HEK293T (cell line): ENCODE measurements around the gene FGFR4.

Experiments used
- CTCF ChIA-PET: fragments of 350-600 bp; formaldehyde crosslinking; extraction: SDS; loops from one replicate; lab custom pipeline; 2021; ENCODE audit warnings: antibody characterized with exemption, inconsistent platforms; lab: Yijun Ruan, JAX
- POLR2A ChIA-PET: fragments of 350-600 bp; formaldehyde crosslinking; extraction: SDS; loops from one replicate; lab custom pipeline; 2020; ENCODE audit warnings: antibody characterized with exemption, inconsistent platforms; lab: Yijun Ruan, JAX
- DNase-seq: peaks from one replicate; pipeline ENCODE4 v3.0.0; 2012; ENCODE audit warnings: mixed read lengths; ENCODE audit errors: extremely low spot score
- ARNT ChIP-seq: fragments of 450-650 bp; IDR thresholded peaks from 2 replicates; pipeline ENCODE4 v1.6.1; 2017; ENCODE audit warnings: mild to moderate bottlenecking
- BHLHE40 ChIP-seq: fragments of 450-650 bp; IDR thresholded peaks from 2 replicates; pipeline ENCODE4 v1.6.1; 2016; ENCODE audit warnings: mild to moderate bottlenecking, moderate library complexity, borderline replicate concordance
- CTBP1 ChIP-seq: fragments of 450-650 bp; IDR thresholded peaks from 2 replicates; pipeline ENCODE4 v1.6.1; 2016; ENCODE audit warnings: borderline replicate concordance
- ELF4 ChIP-seq: fragments of 450-650 bp; IDR thresholded peaks from 2 replicates; pipeline ENCODE4 v1.6.1; 2017; ENCODE audit warnings: antibody characterized with exemption
- FOXA1 ChIP-seq: fragments of 450-650 bp; IDR thresholded peaks from 2 replicates; pipeline ENCODE4 v1.6.1; 2016; ENCODE audit warnings: mild to moderate bottlenecking
- FOXK2 ChIP-seq: fragments of 450-650 bp; IDR thresholded peaks from 2 replicates; pipeline ENCODE4 v1.6.1; 2016; ENCODE audit warnings: mild to moderate bottlenecking
- FOXM1 ChIP-seq: fragments of 450-650 bp; IDR thresholded peaks from 2 replicates; pipeline ENCODE4 v1.6.1; 2017; ENCODE audit warnings: mild to moderate bottlenecking, borderline replicate concordance
- HDGF ChIP-seq: fragments of 450-650 bp; IDR thresholded peaks from 2 replicates; pipeline ENCODE4 v1.6.1; 2017; ENCODE audit warnings: antibody characterized with exemption, borderline replicate concordance
- L3MBTL2 ChIP-seq: fragments of 450-650 bp; conservative IDR thresholded peaks from 2 replicates; pipeline ENCODE4 v1.6.1; 2016; ENCODE audit warnings: mild to moderate bottlenecking
- LEF1 ChIP-seq: fragments of 450-650 bp; IDR thresholded peaks from 2 replicates; pipeline ENCODE4 v1.6.1; 2017; ENCODE audit warnings: mild to moderate bottlenecking, borderline replicate concordance
- NFRKB ChIP-seq: fragments of 450-650 bp; IDR thresholded peaks from 2 replicates; pipeline ENCODE4 v1.6.1; 2016; ENCODE audit warnings: mild to moderate bottlenecking, moderate library complexity
- SP1 ChIP-seq: fragments of 450-650 bp; IDR thresholded peaks from 2 replicates; pipeline ENCODE4 v1.6.1; 2017
- SUZ12 ChIP-seq: fragments of 450-650 bp; IDR thresholded peaks from 2 replicates; pipeline ENCODE4 v1.6.1; 2016; ENCODE audit warnings: mild to moderate bottlenecking
- TARDBP ChIP-seq: fragments of 450-650 bp; IDR thresholded peaks from 2 replicates; pipeline ENCODE4 v1.6.1; 2016
- ZNF384 ChIP-seq: fragments of 450-650 bp; IDR thresholded peaks from 2 replicates; pipeline ENCODE4 v1.6.1; 2016
- TF ChIP-seq, protein P1 (sequence below): fragments of 450-650 bp; IDR thresholded peaks from 2 replicates; pipeline ENCODE4 v1.6.1; 2016

Gene FGFR4

DNA sequence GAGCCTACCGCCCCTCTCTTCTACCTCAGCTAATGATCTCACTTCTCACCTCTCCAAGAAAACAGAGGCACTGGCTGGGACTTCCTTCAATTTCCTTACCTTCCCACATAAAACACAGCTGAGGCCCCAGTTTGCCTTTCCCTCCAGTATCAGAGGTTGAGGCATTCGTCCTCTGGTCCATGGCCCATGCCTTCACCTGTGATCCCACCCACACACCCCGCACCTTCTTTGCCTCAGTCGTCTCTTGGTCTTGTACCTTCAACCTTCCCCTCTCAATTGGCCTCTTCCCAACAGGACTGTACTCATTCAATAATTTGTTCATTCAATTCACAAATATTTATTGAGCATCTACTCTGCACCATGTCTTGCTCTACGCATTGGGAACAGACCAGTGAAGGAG lies 35.9 kb downstream of the FGFR4 start:
- POLR2A ChIA-PET, result no interaction called here
- CTCF ChIA-PET, result interaction anchor here (0.6 kb wide), 1 partner anchor 15 kb away, joined by 3 read pairs; no protein-coding TSS in a partner anchor
- DNase-seq, result no peak
- TF ChIP-seq ZNF384, result no peak
- TF ChIP-seq, protein P1, sequence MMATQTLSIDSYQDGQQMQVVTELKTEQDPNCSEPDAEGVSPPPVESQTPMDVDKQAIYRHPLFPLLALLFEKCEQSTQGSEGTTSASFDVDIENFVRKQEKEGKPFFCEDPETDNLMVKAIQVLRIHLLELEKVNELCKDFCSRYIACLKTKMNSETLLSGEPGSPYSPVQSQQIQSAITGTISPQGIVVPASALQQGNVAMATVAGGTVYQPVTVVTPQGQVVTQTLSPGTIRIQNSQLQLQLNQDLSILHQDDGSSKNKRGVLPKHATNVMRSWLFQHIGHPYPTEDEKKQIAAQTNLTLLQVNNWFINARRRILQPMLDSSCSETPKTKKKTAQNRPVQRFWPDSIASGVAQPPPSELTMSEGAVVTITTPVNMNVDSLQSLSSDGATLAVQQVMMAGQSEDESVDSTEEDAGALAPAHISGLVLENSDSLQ, result no peak

GRCh38 chr5:177123789-177124485 lies 37.2 kb downstream of the FGFR4 start:
- POLR2A ChIA-PET, result interaction anchor here (1.2 kb wide), 1 partner anchor 12 kb away, joined by 5 read pairs; no protein-coding TSS in a partner anchor
- TF ChIP-seq ZNF384, result no peak
- TF ChIP-seq FOXK2, result no peak
- TF ChIP-seq ARNT, result no peak
- TF ChIP-seq LEF1, result no peak
- CTCF ChIA-PET, result no interaction called here
- no peak for DNase-seq

DNA sequence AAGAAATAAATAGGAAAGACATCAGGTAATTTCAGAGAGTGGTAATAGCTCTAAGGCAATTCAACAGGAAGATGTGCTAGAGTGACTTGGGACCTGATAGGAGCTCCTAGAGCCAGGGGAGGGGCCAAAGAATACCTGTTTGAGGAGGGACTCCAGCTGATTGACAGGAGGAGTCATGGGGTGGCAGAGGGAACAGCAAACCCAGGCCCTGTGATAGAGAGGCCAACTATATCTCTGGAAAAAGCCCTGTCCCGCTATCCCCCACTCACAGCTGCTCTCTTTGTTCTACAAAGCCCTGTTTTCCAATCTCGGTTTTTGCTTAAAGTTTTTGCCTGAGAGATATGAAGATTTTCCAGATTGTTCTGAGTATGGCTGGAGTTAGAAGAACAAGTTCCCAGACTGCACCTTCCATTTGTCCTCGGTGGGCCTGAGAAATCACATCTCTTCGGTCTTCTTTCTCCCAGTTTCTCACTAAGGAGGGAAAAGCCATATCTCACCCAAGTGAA lies 37.8 kb downstream of the FGFR4 start:
- TF ChIP-seq, protein P1, result peak; percentile 57
- no peak for TF ChIP-seq FOXA1
- ChIA-PET CTCF (no interaction called here), POLR2A (interaction anchor here (1.2 kb wide), 1 partner anchor 12 kb away, joined by 5 read pairs; no protein-coding TSS in a partner anchor)
- DNase-seq, result no peak

DNA sequence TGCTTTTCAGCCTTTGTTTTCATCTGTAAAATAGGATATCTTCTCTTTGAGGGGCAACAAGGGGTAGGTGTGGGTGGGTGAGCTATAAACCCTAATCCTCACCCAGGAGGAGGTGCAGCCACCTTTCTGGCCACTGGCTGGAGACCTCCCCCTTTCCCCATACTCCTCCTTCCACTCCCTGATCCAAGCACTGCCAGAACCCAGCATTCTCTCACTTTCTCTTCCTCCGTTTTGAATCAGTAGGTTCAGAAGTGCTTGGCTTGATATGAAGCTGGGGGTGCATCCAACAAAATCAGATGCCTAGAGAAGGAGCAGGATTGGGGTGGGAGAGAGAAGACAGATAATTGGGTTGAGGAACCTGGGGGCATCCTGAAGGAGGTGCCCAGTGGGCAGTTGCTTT lies 40.1 kb downstream of the FGFR4 start:
- CTCF ChIA-PET, result interaction anchor here (1.3 to 1.8 kb wide), 2 partner anchors 9 to 15 kb away, joined by 3 to 12 read pairs; no protein-coding TSS in a partner anchor
- DNase-seq, result no peak
- TF ChIP-seq LEF1 (no peak), L3MBTL2 (no peak), FOXM1 (no peak), BHLHE40 (no peak), TARDBP (no peak), SUZ12 (no peak), SP1 (no peak), HDGF (no peak), FOXK2 (no peak)
- POLR2A ChIA-PET, result no interaction called here

DNA sequence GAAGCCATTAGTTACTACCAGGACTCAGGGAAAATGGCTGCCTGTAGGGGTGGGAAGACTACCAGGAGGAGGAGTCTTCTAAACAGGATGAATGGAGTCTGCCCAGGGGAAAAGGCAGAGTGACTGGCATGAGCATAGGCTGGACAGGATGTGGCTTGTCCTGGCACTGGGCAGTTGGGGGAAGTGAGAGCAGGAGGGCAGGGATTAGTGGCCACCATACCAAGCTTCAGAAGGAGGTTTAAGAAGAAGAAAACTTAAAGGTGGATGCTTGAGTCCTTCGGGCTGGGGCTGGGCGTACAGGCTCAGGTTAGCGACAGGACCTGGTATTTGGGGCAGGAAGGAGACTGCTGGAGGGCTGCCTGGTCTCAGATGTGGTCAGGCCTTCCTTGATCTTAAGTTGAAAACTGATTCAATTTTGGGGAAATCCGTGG lies 41.9 kb downstream of the FGFR4 start:
- ChIA-PET POLR2A (no interaction called here), CTCF (interaction anchor here (0.6 to 1.1 kb wide), 5 partner anchors 15 to 468 kb away, joined by 3 to 7 read pairs (median 3); no protein-coding TSS in a partner anchor)
- TF ChIP-seq CTBP1 (no peak), SP1 (no peak), SUZ12 (no peak), NFRKB (no peak), BHLHE40 (no peak), HDGF (no peak), FOXM1 (no peak), ARNT (no peak), L3MBTL2 (no peak), TARDBP (no peak), ELF4 (no peak), FOXK2 (no peak), ZNF384 (no peak), FOXA1 (no peak), LEF1 (no peak)
- TF ChIP-seq, protein P1, result no peak
- no peak for DNase-seq

GRCh38 chr5:177130211-177131018 lies 43.7 kb downstream of the FGFR4 start:
- no peak for DNase-seq
- TF ChIP-seq L3MBTL2, result no peak
- TF ChIP-seq NFRKB, result no peak
- no peak for TF ChIP-seq LEF1
- no peak for TF ChIP-seq ZNF384
- TF ChIP-seq FOXK2, result no peak
- no peak for TF ChIP-seq HDGF
- no peak for TF ChIP-seq FOXM1
- no peak for TF ChIP-seq CTBP1
- TF ChIP-seq SP1, result no peak
- no peak for TF ChIP-seq FOXA1
- no peak for TF ChIP-seq TARDBP
- ChIA-PET POLR2A (no interaction called here), CTCF (no interaction called here)
